ENCODE results near the gene TBC1D22B.

TBC1D22B gene

GRCh38 chr6:37357288-37357687, 99.7 kb downstream of the TBC1D22B start:
- no peak overlapping the region for H3K4me3 ChIP-seq
- H3K27ac ChIP-seq = no peak overlapping the region
- no peak for TF ChIP-seq CTCF (IDR thresholded peaks at IDR 0.05)
- DNase-seq (ENCODE audit: low spot score) = no peak

- no peak overlapping the region for H3K27ac ChIP-seq
- TF ChIP-seq CTCF (IDR thresholded peaks at IDR 0.05) = no peak
- no peak overlapping the region for H3K4me3 ChIP-seq
- DNase-seq (ENCODE audit: low spot score) = no peak
These were observed 100.3 kb downstream of the TBC1D22B start for GRCh38 chr6:37357860-37358259.

- DNase-seq (ENCODE audit: low spot score) = no peak
- Histone ChIP-seq H3K4me3 (no peak overlapping the region), H3K27ac (no peak overlapping the region)
- no peak for TF ChIP-seq CTCF (IDR thresholded peaks at IDR 0.05)
These were observed 101.5 kb downstream of the TBC1D22B start for GRCh38 chr6:37359039-37359438.

- no peak for DNase-seq (ENCODE audit: low spot score)
- H3K4me3 ChIP-seq = no peak overlapping the region
- no peak for TF ChIP-seq CTCF (IDR thresholded peaks at IDR 0.05)
- no peak overlapping the region for H3K27ac ChIP-seq
These were observed 104.7 kb downstream of the TBC1D22B start for GRCh38 chr6:37362101-37362828.

- no peak for DNase-seq (ENCODE audit: low spot score)
- no peak overlapping the region for H3K4me3 ChIP-seq
- TF ChIP-seq CTCF (IDR thresholded peaks at IDR 0.05) = no peak
- no peak overlapping the region for H3K27ac ChIP-seq
These were observed 108.2 kb downstream of the TBC1D22B start for GRCh38 chr6:37365791-37366190.

GRCh38 chr6:37366910-37367309, 109.3 kb downstream of the TBC1D22B start:
- TF ChIP-seq CTCF (IDR thresholded peaks at IDR 0.05) = no peak
- no peak for DNase-seq (ENCODE audit: low spot score)
- H3K4me3 ChIP-seq = no peak overlapping the region
- no peak overlapping the region for H3K27ac ChIP-seq

- TF ChIP-seq CTCF (IDR thresholded peaks at IDR 0.05) = no peak
- DNase-seq (ENCODE audit: low spot score) = no peak
- H3K27ac ChIP-seq = peak overlapping the region in 1 of 2 donors; percentile 72
These were observed 111.4 kb downstream of the TBC1D22B start for GRCh38 chr6:37368961-37369320.

More at GRCh38 chr6:37368961-37369320, 111.4 kb downstream of the TBC1D22B start:
- no peak overlapping the region for H3K4me3 ChIP-seq
